ENCODE results near the gene BEAN1. TPM values are rescaled to one million over a fixed set of nuclear protein-coding genes. Genes with fewer than 3 reads are reported as not detected.
"Not testable (repeated sequence)": the region's sequence is repeated elsewhere in the genome, so short reads cannot be mapped to it uniquely, and the experiment has no call there.

BEAN1 gene
- total RNA-seq, 1 experiment from 2014 or later, result not detected

DNA sequence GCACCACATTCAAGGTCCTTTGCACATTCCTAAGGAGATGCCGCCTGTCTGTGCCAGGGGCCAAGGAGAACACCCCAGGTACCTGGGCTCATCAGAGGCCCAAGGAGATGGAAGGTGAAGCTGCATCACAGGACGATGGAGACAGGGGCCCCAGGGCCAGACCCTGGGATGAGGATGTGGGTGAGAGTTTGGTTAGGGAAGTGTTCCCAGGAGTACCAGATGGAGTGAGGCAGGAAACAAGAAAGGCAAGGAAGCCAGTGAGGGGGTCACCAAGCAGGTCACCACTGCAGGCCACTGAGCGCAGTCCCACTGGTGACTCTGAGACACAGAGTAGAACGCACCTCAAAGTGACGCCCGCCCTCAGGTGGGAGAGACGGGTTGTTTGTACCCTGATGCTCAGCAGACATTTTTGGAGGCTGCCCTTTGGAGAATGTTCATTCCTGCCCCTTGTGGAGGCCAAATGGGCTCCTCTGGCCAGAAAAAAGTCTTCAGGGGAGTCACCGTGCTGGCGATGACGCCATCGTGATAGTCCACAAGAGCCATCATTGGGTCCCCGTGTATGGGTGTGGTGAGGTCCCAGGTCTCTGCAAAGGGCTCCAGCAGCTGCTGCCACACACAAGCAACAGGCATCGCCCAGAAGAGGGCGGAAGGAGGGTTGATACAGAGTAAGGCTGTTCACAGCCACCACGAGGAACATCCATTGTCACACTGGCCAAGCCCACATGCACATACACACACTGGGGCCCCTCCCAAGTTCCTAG lies 57.5 kb downstream of the BEAN1 start:
- no peak for DNase-seq (ENCODE audit: low read depth)

- no peak for DNase-seq (ENCODE audit: low read depth)
These were observed 58.3 kb downstream of the BEAN1 start for GRCh38 chr16:66485376-66485775.

- no peak for DNase-seq (ENCODE audit: low read depth)
These were observed 59.2 kb downstream of the BEAN1 start for GRCh38 chr16:66486199-66486772.

DNA sequence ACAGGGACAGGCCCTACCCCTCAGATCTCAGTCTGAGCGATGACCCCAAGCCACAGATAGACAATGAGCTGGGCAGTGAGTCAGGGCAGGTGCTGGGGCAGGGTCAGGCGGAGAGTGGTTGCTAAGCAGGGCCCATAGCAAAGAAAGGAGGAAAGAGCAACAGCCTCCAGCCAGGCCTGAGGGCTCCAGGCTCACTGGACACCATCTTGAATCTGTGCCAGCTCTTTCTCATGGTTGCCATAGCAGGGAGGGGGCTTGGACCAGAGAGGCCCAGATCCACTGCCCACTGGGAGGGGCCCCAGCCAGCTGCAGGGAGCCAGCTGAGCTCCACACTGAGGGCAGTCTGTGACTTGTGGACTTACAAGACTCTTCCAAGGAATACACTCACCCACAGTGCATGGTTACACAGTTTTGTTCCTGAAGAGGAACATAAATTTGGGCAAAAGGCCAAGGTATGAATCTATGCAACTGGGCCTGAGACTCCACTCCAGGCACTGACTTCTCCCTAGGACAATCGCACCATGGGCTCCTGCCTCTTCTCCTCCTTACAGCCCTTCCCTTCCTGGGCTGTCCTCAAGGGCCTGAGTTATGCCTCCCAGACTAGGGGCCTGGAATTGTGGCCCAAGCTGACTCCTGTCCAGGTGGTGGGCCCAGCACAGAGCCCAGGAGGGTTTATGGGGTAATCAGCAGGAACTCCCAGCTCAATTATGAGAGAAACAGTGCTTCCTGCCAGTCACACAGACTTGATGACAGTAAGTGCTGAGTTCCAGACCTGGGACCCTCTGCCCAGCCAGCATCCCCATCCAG lies 59.9 kb downstream of the BEAN1 start:
- peak; percentile 20 for DNase-seq (ENCODE audit: low read depth)

DNA sequence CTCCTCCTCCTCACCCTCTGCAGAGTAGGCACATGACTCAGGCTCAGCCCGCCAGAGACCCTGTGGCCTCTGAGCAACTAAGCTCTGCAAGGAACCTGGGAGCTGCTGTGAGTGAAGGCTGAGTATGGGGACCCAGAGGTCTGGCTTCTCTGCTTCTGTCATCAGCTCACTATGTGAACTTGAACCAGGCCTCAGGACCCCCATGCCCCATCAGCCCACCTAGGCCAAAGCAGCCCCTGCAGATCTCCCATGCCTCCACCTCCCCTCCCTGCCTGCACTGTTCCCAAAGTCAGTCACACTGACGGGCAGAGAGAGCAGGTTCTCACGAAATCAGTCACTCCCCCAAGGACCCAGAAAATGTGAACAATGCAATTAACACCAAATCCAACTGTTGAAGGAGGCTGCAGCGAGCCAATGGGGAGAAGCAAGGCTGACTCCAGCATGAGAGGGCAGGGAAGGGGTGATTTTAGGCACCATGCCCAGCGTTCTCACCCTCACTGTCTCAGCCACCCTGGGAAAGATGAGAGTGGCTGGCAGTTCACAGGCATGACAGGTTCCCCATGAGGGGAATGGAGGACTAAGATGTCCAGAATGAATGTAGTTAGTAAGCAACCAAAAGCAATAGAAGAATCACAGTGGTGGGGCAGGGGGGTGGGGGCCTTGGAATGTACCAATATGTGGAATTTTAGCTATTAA lies 60.6 kb downstream of the BEAN1 start:
- no peak for DNase-seq (ENCODE audit: low read depth)

DNA sequence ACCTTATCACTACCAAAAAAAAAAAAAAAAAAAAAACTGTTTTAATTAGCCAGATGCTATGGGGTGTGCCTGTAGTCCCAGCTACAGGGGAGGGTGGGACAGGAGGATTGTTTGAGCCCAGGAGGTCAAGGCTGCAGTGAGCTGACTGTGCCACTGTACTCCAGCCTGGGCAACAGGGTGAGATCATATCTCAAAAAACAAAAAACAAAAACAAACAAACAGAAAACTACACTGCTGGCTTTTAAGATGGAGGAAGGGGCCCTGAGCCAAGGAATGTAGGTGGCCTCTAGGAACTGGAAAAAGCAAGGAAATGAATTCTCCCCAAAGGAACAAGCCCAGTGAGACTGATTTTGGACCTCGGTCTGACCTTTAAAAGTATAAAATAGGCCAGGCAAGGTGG lies 61.4 kb downstream of the BEAN1 start:
- no peak for DNase-seq (ENCODE audit: low read depth)

DNA sequence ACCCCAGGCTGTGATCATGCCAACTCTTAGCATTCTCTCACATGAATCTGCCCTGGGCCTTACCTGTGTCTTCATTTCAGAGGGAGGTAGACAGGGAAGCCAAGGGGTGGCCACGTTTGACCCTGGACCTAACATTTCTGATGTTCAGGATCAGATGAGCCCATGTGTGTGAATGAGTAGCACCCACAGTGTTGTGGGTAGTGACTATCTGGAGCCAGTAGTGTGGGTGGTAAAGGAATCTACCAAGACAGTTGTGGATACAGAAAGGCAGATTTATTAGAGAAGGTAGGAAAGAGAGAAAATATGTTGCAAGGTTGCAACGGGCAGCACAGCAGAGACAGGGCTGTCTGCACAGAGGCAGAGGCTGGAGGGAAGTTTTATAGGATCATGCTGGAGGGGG lies 62.3 kb downstream of the BEAN1 start:
- no peak for DNase-seq (ENCODE audit: low read depth)

DNA sequence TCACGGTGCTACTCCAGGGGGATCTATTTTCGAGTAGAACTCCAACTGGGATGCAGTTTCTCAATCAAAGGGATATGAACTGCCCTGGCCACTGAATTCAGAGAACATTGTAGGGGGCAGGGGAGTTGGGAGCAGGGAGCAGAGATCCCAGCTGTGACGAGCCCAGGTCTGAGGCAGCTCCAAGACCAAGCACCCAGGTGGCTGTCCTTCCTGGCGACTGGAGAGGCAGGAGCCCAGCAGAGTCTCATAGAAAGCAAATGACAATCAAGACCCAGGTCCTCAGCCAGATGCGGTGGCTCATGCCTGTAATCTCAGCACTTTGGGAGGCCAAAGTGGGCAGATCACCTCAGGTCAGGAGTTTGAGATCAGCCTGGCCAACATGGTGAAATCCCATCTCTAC lies 62.7 kb downstream of the BEAN1 start:
- no peak for DNase-seq (ENCODE audit: low read depth)

GRCh38 chr16:66490774-66491715 lies 64.0 kb downstream of the BEAN1 start:
- DNase-seq (ENCODE audit: low read depth), result no peak

- DNase-seq (ENCODE audit: low read depth), result no peak
These were observed 64.6 kb downstream of the BEAN1 start for GRCh38 chr16:66491716-66492064.

DNA sequence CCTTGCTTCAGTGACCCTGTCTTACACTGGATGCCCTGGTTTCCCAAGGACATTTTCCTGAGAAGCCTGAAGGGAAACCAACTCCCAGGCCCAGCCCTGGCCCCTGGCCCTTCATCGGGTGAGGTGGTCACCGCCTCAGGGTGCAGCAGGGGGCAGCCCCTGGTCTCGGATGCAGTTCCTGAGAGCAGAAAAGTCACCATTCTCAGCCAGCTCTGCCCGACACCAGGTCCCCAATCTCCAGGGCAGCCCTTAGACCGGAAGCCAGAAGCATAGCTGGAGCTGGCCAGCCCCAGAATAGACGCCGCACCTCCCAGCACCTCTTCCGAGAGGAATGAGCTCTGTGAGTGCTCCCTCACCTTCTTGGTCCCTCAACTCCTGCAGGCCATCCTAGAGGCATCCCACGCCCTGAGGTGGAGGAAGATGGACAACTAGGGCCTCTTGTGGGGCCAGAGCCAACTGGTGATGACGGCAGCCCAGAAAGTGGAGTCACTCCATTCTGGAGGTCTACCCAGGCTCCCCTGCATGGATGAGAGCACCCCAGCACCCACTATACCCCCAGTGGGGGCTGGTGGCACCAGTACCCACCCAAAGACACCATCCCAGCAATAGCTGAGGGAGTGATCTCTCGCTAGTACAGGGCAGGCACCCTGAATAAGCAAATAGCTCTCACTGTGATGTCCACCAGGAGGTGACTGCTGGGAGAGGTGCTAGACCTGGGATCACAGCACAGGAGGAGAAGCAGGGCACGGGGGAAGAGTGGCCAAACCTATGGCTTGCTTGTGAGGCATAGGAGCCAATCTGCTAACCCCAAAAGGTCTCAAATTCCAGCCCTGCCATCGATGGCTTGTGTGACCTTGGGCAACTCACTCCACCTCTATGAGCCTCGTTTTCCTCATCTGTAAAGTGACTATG lies 66.7 kb downstream of the BEAN1 start:
- DNase-seq (ENCODE audit: low read depth), result no peak

DNA sequence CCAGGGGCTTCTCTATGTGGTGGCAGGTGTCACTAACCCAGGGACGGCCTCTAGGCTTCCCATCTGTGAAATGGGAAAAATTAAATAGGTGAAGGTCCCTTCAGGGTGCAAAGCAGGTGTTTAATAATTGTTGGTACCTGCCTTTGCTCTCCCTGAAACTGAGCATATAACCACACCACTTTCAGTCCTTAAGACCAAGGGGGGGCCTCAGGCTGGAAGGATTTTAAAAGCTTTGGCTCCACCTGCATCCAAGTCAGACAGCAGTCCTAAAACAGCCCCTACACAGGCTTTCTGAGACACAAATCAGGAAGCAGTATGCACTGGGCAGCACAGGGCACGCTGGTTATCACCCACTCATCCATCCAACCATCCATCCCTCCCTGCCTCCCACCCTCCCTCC lies 67.8 kb downstream of the BEAN1 start:
- no peak for DNase-seq (ENCODE audit: low read depth)

GRCh38 chr16:66495440-66495839 lies 68.3 kb downstream of the BEAN1 start:
- no peak for DNase-seq (ENCODE audit: low read depth)

- not testable (repeated sequence) for DNase-seq (ENCODE audit: low read depth)
These were observed 69.1 kb downstream of the BEAN1 start for GRCh38 chr16:66496226-66496625.

GRCh38 chr16:66497921-66498320 lies 70.8 kb downstream of the BEAN1 start:
- not testable (repeated sequence) for DNase-seq (ENCODE audit: low read depth)

GRCh38 chr16:66501563-66501962 lies 74.5 kb downstream of the BEAN1 start:
- not testable (repeated sequence) for DNase-seq (ENCODE audit: low read depth)

- DNase-seq (ENCODE audit: low read depth), result no peak
These were observed 75.2 kb downstream of the BEAN1 start for GRCh38 chr16:66502020-66502913.

DNA sequence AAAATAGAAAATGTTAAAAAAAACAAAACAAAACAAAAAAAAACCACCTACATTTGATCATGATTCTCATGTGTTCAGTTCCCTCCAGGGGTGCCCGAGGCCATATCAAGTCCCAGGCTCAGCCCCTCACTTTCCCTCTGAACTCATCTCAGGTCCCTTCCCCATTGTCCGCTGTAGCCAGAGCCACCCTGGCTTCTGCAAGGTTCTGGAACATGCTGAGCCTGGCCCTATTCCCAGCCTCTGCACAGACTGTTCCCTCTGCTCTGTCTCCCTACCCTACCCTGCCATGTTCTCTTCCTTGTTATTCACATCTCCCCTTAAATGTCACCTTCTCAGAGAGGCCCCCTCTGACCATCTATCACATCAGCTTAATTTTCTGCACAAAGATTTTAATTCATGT lies 75.9 kb downstream of the BEAN1 start:
- DNase-seq (ENCODE audit: low read depth), result no peak

DNA sequence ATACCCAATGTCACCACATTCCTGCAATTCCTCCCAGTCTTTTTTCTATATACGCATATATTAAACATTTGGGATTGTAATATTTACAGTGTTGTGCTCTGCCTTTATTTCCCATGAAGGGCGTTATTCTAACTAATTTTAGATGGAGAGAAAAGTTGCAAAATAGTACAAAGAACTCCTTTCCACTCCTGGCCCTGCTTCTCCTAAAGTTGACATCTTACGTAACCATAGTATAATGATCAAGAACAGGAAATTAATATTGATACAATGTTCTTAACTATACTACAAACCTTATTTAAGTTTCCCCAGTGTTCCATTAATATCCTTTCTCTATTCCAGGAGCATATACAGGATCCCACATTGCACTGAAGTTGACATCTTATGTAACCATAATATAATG lies 76.5 kb downstream of the BEAN1 start:
- DNase-seq (ENCODE audit: low read depth), result no peak
